Measurements from ENCODE around the gene PKNOX2.

PKNOX2 gene

DNA sequence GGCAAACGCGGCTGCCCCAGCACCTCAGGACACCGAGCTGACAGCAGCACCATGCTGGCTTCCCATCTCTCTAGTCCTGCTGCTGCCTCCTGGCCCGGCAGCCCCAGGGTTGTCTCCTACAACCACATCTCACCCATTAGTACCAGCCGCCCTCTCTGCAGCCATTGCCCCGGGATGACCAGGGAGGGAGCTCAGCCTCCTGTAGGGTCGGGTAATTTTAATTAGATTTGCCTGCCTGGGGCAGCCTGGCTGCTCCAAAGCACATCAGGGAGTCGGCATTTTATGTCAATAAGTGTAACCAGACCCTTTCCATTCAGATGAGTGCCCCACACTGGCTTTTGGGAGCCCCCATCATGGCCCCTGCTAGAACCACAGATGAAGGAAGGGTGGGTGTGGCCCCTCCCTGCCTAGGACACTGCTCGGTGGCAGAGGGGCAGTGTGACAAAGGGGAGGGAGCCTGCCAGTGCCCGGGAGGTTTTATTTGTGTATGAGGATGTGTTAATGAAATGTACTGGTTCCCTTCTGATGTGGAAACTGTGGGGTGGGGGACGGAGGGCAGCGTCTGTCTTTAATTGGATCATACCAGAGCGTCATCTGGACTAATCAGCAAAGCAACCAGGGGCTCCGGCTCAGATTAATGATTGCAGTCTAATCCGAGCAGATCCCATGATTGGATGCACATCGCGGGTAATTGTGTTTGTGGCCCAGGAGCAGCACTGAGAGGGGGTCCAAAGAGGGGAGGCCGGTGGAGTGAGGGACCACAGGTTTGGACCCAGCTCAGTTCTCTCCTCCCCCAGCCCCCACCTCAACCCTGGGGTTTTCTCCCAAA is 206.2 kb downstream of the PKNOX2 start:
- DNase-seq = no peak

DNA sequence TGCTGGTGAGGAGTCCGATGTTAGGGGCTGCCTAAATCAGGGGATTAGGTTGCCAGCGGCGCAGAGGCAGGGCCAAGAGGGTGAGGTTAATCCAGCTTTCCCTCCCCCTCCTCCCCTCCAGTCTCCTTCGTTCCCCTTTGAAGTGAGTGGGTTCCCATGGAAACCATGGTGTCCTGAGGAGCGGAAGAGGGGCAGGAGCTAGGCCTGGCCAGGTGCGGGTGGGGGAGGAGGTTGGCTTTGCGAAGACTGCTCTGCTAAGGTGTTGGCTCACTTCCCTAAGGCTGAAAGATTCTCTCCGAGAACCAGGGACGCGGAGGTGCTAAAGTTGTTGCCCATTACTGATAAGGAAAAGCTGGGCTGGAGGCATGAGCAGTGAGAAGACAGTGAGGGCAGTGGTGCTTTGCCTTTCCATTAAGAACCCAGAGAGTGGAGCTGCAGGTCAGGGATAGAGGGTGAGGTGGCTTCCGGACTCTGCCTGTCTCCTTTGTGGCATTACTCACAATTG is 206.9 kb downstream of the PKNOX2 start:
- no peak for DNase-seq

DNA sequence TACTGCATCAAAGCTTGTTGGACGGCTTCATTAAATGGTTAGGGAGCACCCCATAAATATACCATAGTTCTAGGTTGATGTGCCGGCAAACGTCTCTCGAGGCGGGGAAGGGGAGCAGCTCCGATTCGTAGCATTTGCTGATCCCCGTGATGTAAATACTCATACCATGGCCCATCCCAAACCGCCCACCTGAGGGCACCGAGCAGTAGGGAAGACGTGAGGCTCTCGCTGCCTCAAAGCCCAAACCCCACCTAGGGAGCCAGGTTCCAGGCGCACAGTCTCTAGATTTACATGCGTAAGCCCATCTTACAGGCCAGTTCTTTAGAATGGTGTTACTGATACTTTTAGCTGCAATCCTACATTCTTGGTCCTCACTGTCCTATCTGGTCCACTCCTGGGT is 207.5 kb downstream of the PKNOX2 start:
- no peak for DNase-seq

GRCh38 chr11:125372911-125373310 is 208.4 kb downstream of the PKNOX2 start:
- no peak for DNase-seq

DNA sequence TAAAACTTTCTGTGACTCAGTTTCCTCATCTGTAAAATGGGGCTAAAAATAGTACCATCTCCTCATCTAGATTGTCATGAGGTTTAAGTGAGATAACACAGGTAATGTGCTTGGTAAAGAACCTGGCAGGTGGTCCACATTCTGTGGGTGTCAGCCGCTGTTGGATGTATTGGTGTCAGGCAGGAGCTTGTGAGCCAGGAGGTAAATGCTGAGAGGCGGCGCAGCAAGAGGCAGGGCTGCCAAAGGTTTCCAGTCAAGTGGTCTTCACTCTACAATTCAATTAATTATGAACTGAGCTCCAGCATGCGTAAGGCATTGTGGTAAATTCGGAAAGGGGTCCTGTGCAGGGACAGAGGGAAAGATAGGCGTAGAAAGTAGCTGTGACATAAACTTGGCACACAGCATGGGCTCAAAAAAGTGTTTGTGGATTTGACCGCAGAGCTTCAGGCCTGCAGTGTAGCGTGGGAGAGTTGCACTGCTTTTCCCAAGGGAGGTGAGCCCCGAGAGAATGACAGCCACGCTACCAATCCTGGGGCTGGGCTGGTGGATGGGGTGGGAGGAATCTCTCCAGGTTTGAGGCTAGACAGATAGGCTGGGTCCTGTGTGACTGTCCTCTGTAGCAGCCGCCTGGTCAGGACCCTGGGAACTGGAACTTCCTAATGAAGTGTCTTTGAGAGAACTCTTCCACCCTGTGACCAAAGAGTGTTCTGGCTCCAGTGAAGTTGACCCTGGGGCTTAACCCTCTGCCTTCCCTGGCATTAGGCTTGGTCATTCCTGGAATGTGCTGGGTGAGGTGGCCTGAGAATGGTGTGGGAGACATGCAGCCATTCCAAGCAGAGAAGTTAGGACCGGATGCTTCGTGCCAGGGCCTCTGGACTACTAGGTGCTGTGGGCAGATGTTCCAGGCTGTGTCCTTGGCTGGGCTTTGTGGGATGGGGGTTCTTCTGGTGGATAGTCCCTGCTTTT is 209.2 kb downstream of the PKNOX2 start:
- DNase-seq = no peak

DNA sequence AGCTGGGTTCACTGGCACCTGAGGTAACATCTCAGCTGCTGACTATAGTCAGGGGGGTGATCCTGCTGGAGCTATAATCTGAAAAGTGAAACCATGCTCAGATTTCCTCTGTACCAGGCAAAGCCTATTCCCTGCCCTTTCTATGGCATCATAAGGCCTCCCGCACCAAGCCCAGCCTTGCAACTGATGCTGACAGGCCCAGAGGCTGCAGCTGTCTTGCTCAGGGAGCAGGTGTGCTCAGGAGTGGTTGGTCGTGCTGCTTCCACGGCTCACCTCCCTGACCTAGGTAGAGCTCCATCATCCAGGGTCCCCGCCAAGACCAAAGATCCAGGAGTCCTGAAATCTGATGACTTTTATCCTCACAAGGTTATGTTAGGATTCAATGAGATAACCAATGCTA is 209.8 kb downstream of the PKNOX2 start:
- DNase-seq = no peak

GRCh38 chr11:125375146-125375545 is 210.6 kb downstream of the PKNOX2 start:
- DNase-seq = no peak

DNA sequence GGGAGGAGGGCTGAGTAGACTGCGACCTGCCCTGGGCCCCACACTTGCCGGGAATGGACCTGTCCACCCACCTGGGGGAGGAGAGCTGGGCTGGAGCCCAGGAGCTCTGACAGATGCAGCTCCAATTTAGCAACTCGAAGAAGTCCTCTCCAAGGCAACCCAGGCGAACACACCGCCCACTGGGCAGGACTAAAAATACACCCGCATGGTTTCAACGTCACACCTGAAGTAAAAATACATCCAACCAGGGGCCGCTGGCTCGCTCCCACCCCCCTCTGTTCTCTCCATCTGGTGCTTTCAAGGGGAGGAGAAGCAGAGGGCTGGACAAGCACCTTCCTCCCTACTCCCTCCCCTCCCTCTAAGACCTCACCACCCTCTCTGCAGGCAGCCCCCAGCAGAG is 211.6 kb downstream of the PKNOX2 start:
- DNase-seq = no peak

DNA sequence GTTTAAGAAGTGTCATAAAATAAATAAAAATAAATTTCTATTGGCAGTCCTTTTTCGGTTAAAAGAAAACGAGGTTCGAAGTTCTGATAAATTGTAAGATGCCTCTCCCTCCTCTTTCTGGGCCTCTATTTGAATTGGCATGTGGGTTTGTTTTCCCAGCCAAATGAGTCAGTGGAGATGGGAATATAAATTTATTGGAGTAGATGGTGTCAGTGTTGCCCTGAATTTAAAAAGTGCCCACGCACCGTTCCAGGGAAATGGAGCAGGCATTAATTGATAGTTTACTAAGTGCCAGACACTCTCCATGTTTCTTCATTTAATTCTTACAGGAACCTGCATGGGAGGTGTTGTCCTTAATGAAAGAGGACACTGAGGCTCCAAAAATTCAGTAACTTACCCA is 212.3 kb downstream of the PKNOX2 start:
- no peak for DNase-seq

GRCh38 chr11:125378083-125378482 is 213.5 kb downstream of the PKNOX2 start:
- DNase-seq = no peak

DNA sequence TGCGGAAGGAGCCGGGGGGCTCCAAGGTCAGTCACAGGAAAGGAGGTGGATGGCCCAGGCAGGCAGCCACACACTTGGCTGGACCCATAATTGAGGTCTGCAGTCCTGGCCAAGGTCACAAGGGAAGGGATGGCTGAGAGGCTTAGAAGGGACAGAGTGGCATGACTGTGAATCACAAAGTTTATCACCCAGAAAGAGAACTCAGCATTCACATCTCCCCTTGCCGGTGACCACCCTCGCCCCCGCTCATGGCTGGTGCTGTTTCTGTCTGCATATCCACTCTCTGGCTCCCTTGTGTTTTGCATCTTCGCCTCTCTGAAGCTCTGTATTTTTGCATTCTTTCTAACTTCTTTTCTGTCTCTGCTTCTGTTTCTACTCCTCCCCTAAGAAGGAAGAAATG is 214.0 kb downstream of the PKNOX2 start:
- DNase-seq = no peak

GRCh38 chr11:125379565-125379964 is 215.0 kb downstream of the PKNOX2 start:
- DNase-seq = no peak

DNA sequence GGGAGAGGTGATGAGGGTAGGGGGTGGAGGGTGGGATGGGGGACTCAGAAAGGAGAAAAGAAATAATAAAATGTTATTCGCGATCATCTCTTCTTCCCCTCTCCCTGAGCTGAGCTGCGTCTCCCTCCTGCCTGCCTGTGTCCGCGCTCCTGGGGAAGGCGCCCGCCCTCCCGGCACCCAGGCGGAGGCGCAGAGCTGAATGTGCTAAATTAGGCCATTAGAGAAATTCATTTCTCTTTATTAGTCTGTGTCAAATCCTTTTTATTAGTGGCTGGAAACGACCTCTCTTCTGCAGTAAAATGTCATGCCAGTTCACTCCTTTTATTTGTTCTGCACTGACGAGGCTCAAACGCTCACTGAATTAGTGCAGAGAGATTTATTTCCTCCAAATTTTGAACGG is 215.4 kb downstream of the PKNOX2 start:
- DNase-seq = no peak

- no peak for DNase-seq
Observed at GRCh38 chr11:125380756-125381445, 216.3 kb downstream of the PKNOX2 start.

GRCh38 chr11:125381499-125382044 is 217.0 kb downstream of the PKNOX2 start:
- no peak for DNase-seq

GRCh38 chr11:125382314-125382791 is 217.8 kb downstream of the PKNOX2 start:
- DNase-seq = no peak

- DNase-seq = no peak
Observed at GRCh38 chr11:125382822-125383221, 218.3 kb downstream of the PKNOX2 start.

GRCh38 chr11:125384825-125385224 is 220.3 kb downstream of the PKNOX2 start:
- no peak for DNase-seq

DNA sequence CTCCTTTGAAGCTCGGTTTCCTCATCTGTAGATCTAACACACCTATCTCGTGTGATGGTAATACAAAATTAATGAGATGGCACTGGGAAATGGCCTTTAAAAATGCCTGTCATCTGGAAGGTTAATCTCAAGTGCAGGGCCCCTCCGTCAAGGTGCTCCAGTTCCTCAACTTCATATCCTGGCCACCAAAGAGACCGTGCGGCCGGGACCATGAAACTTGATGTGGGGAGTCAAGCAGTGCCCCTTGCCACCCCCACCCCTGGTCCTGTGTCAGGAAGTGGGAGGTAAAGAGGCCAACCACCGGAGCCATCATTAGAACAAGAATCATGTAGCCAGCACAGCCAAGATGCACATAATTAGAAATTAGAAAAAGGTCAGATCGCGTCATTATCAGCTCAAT is 223.3 kb downstream of the PKNOX2 start:
- no peak for DNase-seq

DNA sequence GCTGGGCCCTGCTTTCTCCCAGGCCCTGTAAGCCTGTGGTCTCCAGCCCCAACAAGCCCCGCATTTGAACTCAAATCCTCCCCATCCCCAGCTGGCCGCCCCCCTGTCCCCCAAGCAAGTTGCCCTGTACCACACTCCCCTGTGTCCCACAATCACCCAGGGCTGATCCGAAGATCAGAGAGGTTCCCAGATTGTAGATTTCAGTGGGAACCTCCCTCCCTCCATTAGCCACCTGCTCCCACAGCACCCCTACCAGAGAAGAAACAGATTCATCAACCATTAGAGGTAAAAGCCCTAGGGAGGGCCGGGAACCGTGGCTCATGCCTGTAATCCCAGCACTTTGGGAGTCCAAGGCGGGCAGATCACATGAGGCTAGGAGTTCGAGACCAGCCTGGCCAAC is 224.1 kb downstream of the PKNOX2 start:
- DNase-seq = no peak

DNA sequence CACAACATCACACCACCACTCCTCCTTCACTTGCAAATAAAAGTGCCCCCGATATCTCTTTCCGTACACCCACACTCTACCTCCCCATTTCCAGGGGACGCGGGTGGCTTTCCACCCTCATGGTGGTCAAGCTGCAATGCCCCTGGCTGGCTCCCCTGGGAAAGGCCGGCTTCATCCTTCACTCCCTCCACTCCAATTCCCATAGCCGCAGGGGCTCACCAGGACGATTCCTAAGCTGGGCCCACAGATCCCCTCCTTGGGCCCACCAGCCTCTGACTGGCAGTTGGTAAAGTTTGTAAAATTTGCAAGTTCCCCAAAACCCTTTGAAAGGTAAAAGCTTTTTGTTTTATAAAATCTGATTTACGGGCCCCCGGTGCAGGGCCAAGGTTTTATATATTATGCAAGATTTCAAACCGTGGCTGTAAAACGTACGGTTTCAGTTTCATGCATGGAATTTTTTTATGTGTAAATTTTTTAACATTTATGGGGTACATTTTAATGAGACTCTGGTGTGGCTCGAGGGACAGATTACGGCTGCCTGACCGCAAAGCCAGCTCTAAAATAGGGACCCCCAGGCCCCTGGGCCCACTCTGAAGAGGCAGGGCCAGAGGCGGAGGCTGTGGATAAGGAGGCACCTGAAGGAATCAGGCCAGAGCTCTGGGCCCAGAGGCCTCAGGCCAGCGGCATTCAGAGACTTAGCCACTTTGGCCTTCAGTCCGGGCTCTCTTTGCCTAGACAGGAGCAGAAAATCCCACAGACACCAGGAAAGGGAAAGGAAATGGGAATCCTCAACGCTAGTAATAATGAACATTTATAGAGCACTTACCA is 225.0 kb downstream of the PKNOX2 start:
- DNase-seq = no peak

DNA sequence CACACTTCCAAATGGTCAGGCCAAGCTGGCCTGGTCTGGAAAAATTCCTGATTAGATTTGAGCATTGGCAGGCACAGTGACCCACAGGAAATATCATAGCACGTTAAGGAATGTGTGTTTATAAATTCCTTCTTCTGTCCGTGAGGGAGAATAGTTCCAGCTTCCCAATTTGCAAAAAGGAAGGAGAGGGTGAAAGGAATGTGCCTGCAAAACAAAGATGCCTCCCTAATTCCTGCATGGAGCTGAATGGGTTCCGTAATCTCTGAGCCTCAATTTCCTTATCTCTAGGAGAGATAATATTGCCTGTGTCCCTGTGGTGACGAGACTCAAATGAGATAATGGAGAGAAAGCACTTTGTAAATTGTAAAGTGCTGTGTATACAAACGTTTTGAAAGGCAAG is 226.4 kb downstream of the PKNOX2 start:
- no peak for DNase-seq

All from activated CD8-positive, alpha-beta memory T cell treated with anti-CD3 and anti-CD28 coated beads, Interleukin-2, amount 50 U/mL, for 4 hours (primary cell).